Mesenchymal stem cell (in vitro differentiated cells and primary cell): Measurements from ENCODE around the gene KREMEN1.

Experiments used
- DNase-seq: peaks from one replicate; pipeline ENCODE4 v3.0.0-alpha.2; 2013
- H2AFZ ChIP-seq: one replicate; pipeline ENCODE4 v1.6.1; 2013; ENCODE audit warnings: low read depth, mild to moderate bottlenecking, control low read depth, inconsistent platforms, low read length, moderate library complexity
- H2AK5ac ChIP-seq: 2 replicates; pipeline ENCODE4 v1.6.1; 2013; ENCODE audit warnings: low read length, moderate library complexity, mild to moderate bottlenecking, inconsistent platforms; ENCODE audit not compliant: severe bottlenecking
- H2BK120ac ChIP-seq: one replicate; pipeline ENCODE4 v1.6.1; 2013; ENCODE audit warnings: low read depth, mild to moderate bottlenecking, inconsistent platforms, low read length, moderate library complexity
- H2BK12ac ChIP-seq, 2 experiments: one replicate each; pipeline ENCODE4 v1.6.1; 2013; ENCODE audit warnings: inconsistent platforms in 2 of 2, low read length in 2 of 2, mild to moderate bottlenecking in 2 of 2, moderate library complexity in 2 of 2, control low read depth in 1 of 2
- H2BK15ac ChIP-seq: one replicate; pipeline ENCODE4 v1.6.1; 2013; ENCODE audit warnings: mild to moderate bottlenecking, low read depth, inconsistent platforms; ENCODE audit not compliant: poor library complexity, severe bottlenecking
- H2BK5ac ChIP-seq: 2 replicates; pipeline ENCODE4 v1.6.1; 2013; ENCODE audit warnings: low read depth, mild to moderate bottlenecking, low read length, control low read depth, inconsistent platforms; ENCODE audit not compliant: poor library complexity, severe bottlenecking
- H3K14ac ChIP-seq, 2 experiments: one replicate each; pipeline ENCODE4 v1.6.1; 2013; ENCODE audit warnings: inconsistent platforms in 2 of 2, low read length in 2 of 2, control low read depth in 1 of 2, mild to moderate bottlenecking in 1 of 2, moderate library complexity in 1 of 2
- H3K18ac ChIP-seq, 2 experiments: one replicate each; pipeline ENCODE4 v1.6.1; 2013; ENCODE audit warnings: inconsistent platforms in 2 of 2, low read length in 2 of 2, control low read depth in 1 of 2, low read depth in 1 of 2, mild to moderate bottlenecking in 1 of 2
- H3K23ac ChIP-seq, 2 experiments: one replicate each; pipeline ENCODE4 v1.6.1; 2013; ENCODE audit warnings: inconsistent platforms in 2 of 2, low read length in 2 of 2, mild to moderate bottlenecking in 2 of 2, moderate library complexity in 2 of 2, control low read depth in 1 of 2
- H3K27ac ChIP-seq: 2 replicates; pipeline ENCODE4 v1.5.1; 2013; ENCODE audit warnings: mild to moderate bottlenecking, moderate library complexity, low read length, control low read depth, inconsistent platforms; ENCODE audit not compliant: poor library complexity, severe bottlenecking
- H3K27me3 ChIP-seq, 2 experiments: 2 replicates each; pipeline versions ENCODE4 v1.6.1 to v1.7.0; 2013; ENCODE audit warnings: low read length in 2 of 2, mild to moderate bottlenecking in 2 of 2, moderate library complexity in 2 of 2, control low read depth in 1 of 2, inconsistent platforms in 1 of 2; ENCODE audit not compliant: control insufficient read depth in 1 of 2, insufficient read depth in 1 of 2
- H3K36me3 ChIP-seq, 2 experiments: 2 replicates each; pipeline versions ENCODE4 v1.6.1 to v1.7.0; 2013; ENCODE audit warnings: low read length in 2 of 2, control low read depth in 1 of 2, inconsistent platforms in 1 of 2, low read depth in 1 of 2, mild to moderate bottlenecking in 1 of 2; ENCODE audit not compliant: insufficient read depth in 2 of 2, control insufficient read depth in 1 of 2
- H3K4ac ChIP-seq, 2 experiments: one replicate each; pipeline ENCODE4 v1.6.1; 2013; ENCODE audit warnings: inconsistent platforms in 2 of 2, low read length in 2 of 2, mild to moderate bottlenecking in 2 of 2, moderate library complexity in 2 of 2, control low read depth in 1 of 2, low read depth in 1 of 2
- H3K4me1 ChIP-seq: 2 replicates; pipeline ENCODE4 v1.6.1; 2013; ENCODE audit warnings: low read depth, low read length, control low read depth; ENCODE audit not compliant: control insufficient read depth, insufficient read depth
- H3K4me2 ChIP-seq: 2 replicates; pipeline ENCODE4 v1.6.1; 2013; ENCODE audit warnings: low read length, mild to moderate bottlenecking, inconsistent platforms; ENCODE audit not compliant: poor library complexity, severe bottlenecking
- H3K4me3 ChIP-seq, 2 experiments: 2 replicates each; pipeline versions ENCODE4 v1.5.1 to v1.7.0; 2013; ENCODE audit warnings: low read length in 2 of 2, mild to moderate bottlenecking in 2 of 2, control low read depth in 1 of 2, low read depth in 1 of 2; ENCODE audit not compliant: insufficient read depth in 1 of 2
- H3K79me1 ChIP-seq: replicated peaks from 2 replicates; pipeline ENCODE4 v1.6.1; 2013; ENCODE audit warnings: mild to moderate bottlenecking, control low read depth, low read length, inconsistent platforms; ENCODE audit not compliant: poor library complexity, severe bottlenecking
- H3K9ac ChIP-seq: 2 replicates; pipeline ENCODE4 v1.7.0; 2013; ENCODE audit warnings: mild to moderate bottlenecking, low read length, moderate library complexity
- H3K9me3 ChIP-seq: 2 replicates; pipeline ENCODE4 v1.7.0; 2013; ENCODE audit warnings: mild to moderate bottlenecking, low read length; ENCODE audit not compliant: control insufficient read depth
- H4K8ac ChIP-seq: one replicate; pipeline ENCODE4 v1.6.1; 2013; ENCODE audit warnings: inconsistent platforms, mild to moderate bottlenecking, low read length, moderate library complexity
- H4K91ac ChIP-seq: one replicate; pipeline ENCODE4 v1.6.1; 2013; ENCODE audit warnings: mild to moderate bottlenecking, low read length, inconsistent platforms
- WGBS: methylation state at CpG from one replicate; pipeline ENCODE4 v1.1.7; 2013; ENCODE audit warnings: mixed read lengths; 5-methylcytosine and 5-hydroxymethylcytosine counted together

The KREMEN1 gene

GRCh38 chr22:29073618-29074275 lies 912 bp downstream of the KREMEN1 start:
- no peaks in the 10 kb centered on the region for H3K9me3 ChIP-seq
- no peak overlapping the region for H4K8ac ChIP-seq
- H3K14ac ChIP-seq: no peak overlapping the region
- peak overlapping the region; percentile 36 for H2AFZ ChIP-seq
- no peak overlapping the region for H4K91ac ChIP-seq
- H3K27ac ChIP-seq: no peak overlapping the region
- no peak overlapping the region for H2AK5ac ChIP-seq
- peak overlapping the region in 1 of 2 experiments; percentile 23 for H3K23ac ChIP-seq
- DNase-seq: peak; percentile 50
- peaks cover 6 to 25% of the 10 kb centered on the region in 2 experiments for H3K27me3 ChIP-seq
- peak overlapping the region in 1 of 2 experiments; percentile 77 for H3K18ac ChIP-seq
- no peaks in the 10 kb centered on the region for H3K79me1 ChIP-seq
- no peak overlapping the region for H2BK12ac ChIP-seq
- no peak overlapping the region for H3K4ac ChIP-seq
- H3K9ac ChIP-seq: peak overlapping the region; percentile 77
- H3K4me2 ChIP-seq: peak overlapping the region; percentile 91
- H3K36me3 ChIP-seq: no peaks in the 10 kb centered on the region
- peaks cover 17% of the 10 kb centered on the region for H3K4me1 ChIP-seq
- H2BK120ac ChIP-seq: peak overlapping the region; percentile 96
- 5% methylated on average over 51 of the region's 53 CpGs for WGBS
- no peak overlapping the region for H2BK5ac ChIP-seq
- H2BK15ac ChIP-seq: no peak overlapping the region
- H3K4me3 ChIP-seq: peak overlapping the region; percentile 66 to 86

- Histone ChIP-seq H3K27me3 (peaks cover 6 to 22% of the 10 kb centered on the region in 2 experiments), H4K91ac (no peak overlapping the region), H3K79me1 (no peaks in the 10 kb centered on the region), H2AK5ac (no peak overlapping the region), H2AFZ (no peak overlapping the region), H3K4me3 (peak overlapping the region in 1 of 2 experiments; percentile 86), H3K23ac (no peak overlapping the region), H3K18ac (no peak overlapping the region), H2BK12ac (no peak overlapping the region), H2BK5ac (no peak overlapping the region), H3K9ac (peak overlapping the region; percentile 77), H2BK15ac (no peak overlapping the region), H3K27ac (no peak overlapping the region), H2BK120ac (no peak overlapping the region), H3K4me1 (peaks cover 17% of the 10 kb centered on the region), H3K9me3 (no peaks in the 10 kb centered on the region), H3K4me2 (no peak overlapping the region), H3K36me3 (no peaks in the 10 kb centered on the region), H3K4ac (no peak overlapping the region), H3K14ac (no peak overlapping the region), H4K8ac (no peak overlapping the region)
- 67% methylated on average over 10 of the region's 10 CpGs for WGBS
- DNase-seq: no peak
Measured at GRCh38 chr22:29074276-29074772, 1.5 kb downstream of the KREMEN1 start.

GRCh38 chr22:29078036-29078868 lies 5.4 kb downstream of the KREMEN1 start:
- 90% methylated on average over 5 of the region's 6 CpGs for WGBS

GRCh38 chr22:29078869-29079207 lies 6.0 kb downstream of the KREMEN1 start:
- Histone ChIP-seq H3K18ac (no peak overlapping the region), H3K9me3 (no peaks in the 10 kb centered on the region), H3K4ac (no peak overlapping the region), H3K27me3 (peaks cover 0 to 1% of the 10 kb centered on the region in 2 experiments), H3K4me3 (no peak overlapping the region), H3K4me2 (no peak overlapping the region), H2AK5ac (no peak overlapping the region), H3K14ac (no peak overlapping the region), H3K9ac (no peak overlapping the region), H2AFZ (no peak overlapping the region), H2BK5ac (no peak overlapping the region), H2BK120ac (no peak overlapping the region), H2BK12ac (no peak overlapping the region), H2BK15ac (no peak overlapping the region), H3K79me1 (no peaks in the 10 kb centered on the region), H4K8ac (no peak overlapping the region), H3K4me1 (peaks cover 3% of the 10 kb centered on the region), H3K27ac (no peak overlapping the region), H3K36me3 (no peaks in the 10 kb centered on the region), H3K23ac (no peak overlapping the region), H4K91ac (no peak overlapping the region)
- no peak for DNase-seq
- WGBS: 98% methylated on average over 5 of the region's 6 CpGs

More at GRCh38 chr22:29078036-29078868, 5.4 kb downstream of the KREMEN1 start:
- no peak overlapping the region for H3K18ac ChIP-seq
- H2BK12ac ChIP-seq: no peak overlapping the region
- H3K4me3 ChIP-seq: no peak overlapping the region
- H3K9me3 ChIP-seq: no peaks in the 10 kb centered on the region
- peaks cover 0 to 7% of the 10 kb centered on the region in 2 experiments for H3K27me3 ChIP-seq
- H4K8ac ChIP-seq: no peak overlapping the region
- H2BK5ac ChIP-seq: no peak overlapping the region
- no peaks in the 10 kb centered on the region for H3K36me3 ChIP-seq
- H4K91ac ChIP-seq: no peak overlapping the region
- no peak overlapping the region for H3K9ac ChIP-seq
- H3K14ac ChIP-seq: no peak overlapping the region
- H3K79me1 ChIP-seq: no peaks in the 10 kb centered on the region
- H2BK120ac ChIP-seq: no peak overlapping the region
- H3K4me2 ChIP-seq: no peak overlapping the region
- no peak overlapping the region for H2AFZ ChIP-seq
- DNase-seq: no peak
- no peak overlapping the region for H3K23ac ChIP-seq
- no peak overlapping the region for H3K4ac ChIP-seq
- no peak overlapping the region for H2AK5ac ChIP-seq
- peaks cover 9% of the 10 kb centered on the region for H3K4me1 ChIP-seq
- no peak overlapping the region for H3K27ac ChIP-seq
- H2BK15ac ChIP-seq: no peak overlapping the region
